Central memory CD4-positive, alpha-beta T cell (primary cell): ENCODE data around the gene MKI67.
"Not testable (repeated sequence)": the region's sequence is repeated elsewhere in the genome, so short reads cannot be mapped to it uniquely, and the experiment has no call there.

Experiments used
- DNase-seq: peaks from one replicate; pipeline ENCODE4 v3.0.0; 2022

The MKI67 gene

GRCh38 chr10:128102480-128103228 is 23.6 kb downstream of the MKI67 start:
- DNase-seq: no peak

DNA sequence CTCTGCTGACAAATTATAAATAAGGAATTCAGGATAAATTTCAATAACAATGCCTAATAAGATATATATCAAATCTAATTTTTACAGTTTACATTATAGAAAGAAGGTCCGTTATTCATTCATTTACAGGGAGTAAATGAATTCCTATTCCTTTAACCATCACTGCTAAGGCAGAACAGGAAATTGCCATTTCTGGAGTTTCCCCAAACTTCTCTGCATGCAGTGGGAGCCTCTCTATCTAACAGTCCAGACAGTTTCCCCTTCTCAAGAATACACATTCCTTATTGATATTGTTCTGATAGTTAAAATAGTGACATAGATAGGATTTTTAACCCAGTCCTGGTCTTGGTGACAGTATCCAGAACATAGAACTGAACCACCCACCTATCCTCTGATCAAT is 24.3 kb downstream of the MKI67 start:
- DNase-seq: no peak

GRCh38 chr10:128099901-128100300 is 26.3 kb downstream of the MKI67 start:
- DNase-seq: no peak

DNA sequence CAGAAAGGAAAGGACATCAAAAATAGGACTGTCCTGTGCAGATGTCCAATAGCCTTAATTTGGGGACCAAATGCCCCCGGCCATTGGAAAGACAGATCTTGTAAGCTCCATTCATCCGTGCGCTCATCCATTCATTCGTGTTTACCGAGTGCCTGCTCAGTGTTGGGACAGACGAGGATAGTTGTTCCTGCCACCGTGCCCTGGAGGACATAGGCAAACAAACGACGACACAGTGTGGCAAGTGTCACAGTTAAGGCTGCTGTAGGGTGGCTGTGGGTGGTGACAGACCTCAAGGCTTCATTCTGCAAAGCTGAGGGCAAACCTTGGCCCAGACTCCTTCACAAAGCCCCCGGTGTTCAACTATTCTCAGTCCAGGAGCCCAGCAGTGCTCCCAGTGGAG is 27.6 kb downstream of the MKI67 start:
- no peak for DNase-seq

DNA sequence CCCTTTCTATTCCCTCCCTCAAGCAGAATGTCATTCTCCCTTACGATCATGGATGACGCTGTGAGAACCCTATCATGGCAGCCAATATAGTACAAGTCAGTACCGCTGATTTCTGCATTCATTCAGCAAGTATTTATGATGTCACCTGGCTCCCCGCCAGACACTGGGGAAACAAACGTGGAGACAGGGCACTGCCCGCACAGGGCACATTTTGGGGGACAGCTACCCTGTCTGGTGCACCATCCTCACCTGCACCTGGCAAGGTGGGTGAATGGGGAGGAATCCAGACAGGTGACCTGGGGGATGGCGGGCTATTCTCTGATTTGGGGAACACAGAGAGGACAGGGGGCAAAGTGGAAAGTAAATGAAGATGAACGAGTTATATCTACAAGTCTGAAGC is 28.4 kb downstream of the MKI67 start:
- no peak for DNase-seq

GRCh38 chr10:128096486-128097199 is 29.6 kb downstream of the MKI67 start:
- DNase-seq: no peak

DNA sequence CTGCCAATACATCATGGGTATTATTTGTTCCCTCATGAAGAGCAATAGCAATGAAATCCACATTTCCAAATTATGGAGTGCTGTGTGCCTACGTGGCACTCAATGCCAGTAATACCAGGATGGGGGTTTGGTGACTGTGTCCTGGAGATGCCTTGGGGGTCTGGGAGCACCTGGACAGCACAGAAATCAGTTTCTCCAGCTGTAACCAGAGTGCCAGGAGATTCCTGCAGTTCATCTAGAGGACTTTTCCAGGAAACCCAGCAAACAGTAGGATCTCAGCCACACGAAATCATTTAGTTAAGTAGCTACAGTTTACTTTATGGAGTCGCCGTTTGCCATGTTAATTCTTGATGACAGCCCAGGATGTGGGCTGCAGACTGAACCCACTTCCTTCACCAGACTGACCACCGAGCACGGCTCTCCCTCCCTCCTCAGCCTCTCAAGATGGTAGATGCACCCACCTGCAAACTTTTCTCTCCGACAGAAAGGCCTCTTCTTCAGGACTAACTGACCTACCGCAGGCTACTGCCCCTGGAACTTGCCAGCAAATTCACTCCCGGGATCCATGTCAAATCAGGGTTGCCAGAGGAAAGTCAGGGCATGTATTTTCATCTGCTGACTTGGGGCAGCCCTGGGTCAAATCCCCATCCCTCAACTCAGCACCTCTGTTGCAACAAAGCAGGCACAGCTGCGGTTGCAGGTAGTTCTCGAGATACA is 30.3 kb downstream of the MKI67 start:
- DNase-seq: no peak

DNA sequence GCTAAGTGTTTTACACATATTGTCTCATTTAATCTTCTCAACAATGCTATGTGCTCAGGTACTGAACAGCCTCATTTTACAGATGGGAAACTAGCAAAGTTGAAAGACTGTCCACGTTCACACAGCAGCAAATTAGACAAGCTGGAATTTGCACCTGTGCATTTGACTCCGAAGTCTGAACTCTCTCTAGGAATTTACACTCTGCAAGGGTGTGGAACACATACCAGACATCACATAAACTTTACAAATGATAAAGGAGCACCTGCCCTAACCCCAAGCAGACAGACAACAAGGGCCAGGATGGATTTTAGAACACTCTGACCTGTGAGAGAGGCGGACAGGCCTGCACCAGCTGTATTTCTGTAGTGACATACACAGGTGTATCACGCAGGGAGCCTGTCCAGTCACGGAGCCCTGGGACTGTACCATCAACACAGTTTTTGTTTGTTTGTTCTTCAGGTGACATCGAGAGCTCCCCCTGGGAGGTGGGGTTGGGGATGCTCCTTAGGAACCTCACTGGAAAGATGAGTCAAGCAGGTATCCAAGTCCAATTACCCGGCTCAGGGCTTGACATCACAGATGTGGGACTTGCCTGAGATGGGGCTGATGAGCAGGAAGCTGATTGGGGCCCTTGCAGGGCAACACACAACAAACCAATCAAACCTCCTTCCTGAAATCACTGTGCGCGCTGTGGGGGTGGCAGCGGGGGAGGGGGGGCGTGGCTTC is 31.0 kb downstream of the MKI67 start:
- DNase-seq: peak; percentile 37

DNA sequence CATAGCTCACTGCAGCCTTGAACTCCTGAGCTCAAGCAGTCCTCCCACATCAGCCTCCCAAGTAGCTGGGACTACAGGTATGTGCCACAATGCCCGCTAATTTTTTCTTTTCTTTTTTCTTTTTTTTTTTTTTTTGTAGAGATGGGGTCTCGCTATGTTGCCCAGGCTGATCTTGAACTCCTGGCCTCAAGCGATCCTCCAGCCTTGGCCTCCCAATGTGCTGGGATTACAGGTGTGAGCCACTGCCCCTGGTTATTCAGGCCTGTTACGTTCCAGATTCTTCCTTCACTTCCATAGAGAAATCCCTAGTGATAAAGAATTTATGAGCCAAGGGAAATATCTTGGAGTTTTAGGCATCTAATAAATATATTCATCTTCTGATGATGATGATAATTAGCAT is 31.6 kb downstream of the MKI67 start:
- not testable (repeated sequence) for DNase-seq

DNA sequence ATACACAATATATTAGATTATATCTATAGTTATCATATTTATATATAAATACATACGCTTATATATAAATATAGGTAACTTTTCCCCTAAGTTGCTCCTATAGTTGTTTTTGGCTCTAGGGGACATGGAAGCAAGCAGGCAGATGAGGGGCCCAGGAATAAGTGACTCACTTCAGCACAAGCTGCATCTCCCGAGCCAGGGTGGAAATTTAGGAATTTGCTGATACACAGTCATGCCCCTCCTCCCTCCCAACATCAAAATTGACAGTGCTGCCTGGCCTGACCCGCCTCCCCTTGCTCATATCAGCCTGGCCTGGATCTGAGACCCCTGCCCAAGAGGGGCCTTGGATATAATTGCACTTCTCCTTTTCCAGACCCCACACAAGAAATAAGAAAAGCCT is 33.8 kb downstream of the MKI67 start:
- no peak for DNase-seq

DNA sequence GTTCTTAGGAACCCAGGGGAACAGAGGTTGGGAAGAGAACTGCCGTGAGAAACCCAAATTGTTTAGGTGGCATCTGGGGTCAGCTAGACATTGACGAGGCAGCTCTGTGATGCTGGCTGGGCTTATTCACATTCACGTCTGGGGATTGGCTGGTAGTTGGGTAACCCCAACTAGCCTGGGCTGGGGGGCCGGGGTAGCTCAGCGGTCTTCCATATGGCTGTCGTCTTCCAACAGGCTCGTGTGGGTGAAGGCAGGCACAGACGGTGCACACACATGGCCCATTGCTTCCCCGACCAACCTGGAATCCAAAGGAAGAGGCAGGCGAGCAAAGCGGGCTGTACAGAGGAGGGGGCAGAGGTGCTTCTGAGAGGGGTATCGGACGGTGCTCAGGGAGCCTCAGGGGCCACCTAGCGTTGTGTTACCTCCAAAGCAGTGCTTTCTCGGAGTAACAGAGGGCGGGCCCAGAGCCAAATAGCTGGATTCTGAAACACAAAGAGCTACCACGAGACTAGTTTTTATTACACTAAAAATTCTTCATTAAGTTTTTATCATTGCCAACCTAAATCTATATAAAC is 34.5 kb downstream of the MKI67 start:
- DNase-seq: no peak

DNA sequence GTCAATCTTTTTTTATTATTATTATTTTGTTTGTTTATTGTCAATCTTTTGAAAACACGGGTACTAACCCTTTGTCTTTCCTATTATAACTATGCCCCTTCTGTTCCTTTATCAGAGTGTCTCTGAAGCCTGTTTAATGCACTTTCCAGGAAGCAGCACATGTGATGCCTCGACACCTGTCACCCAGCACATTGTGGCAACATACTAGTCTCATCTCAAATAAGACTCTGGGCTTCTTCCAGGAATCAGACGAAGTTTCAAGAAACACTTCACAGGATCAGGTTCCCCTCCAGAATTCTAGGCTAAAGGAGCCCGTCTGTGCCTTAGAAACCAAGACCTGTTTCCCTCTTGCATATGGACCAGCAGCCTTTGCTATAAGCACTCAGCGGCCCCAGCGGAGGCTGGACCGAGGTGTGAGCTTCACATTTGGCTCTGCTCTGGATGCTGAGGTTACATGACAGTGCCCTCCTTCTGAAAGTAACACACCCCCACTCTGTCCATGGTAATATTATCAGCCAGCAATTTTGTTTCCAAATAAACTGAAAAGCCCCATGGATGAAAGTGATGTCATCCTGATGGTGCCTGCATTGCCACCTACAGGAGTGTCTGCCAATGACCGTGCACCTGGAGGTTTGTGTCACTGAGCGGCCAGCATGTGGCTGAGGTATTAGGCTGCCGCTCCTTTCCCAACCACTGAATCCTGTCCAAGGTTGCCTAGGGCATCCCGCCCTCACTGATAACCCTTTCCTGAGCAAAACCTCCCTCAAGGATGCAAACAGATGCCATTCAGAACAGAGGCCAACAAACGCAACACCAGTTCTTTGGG is 38.1 kb downstream of the MKI67 start:
- DNase-seq: no peak

- DNase-seq: no peak
These were observed 38.9 kb downstream of the MKI67 start for GRCh38 chr10:128087146-128087883.

DNA sequence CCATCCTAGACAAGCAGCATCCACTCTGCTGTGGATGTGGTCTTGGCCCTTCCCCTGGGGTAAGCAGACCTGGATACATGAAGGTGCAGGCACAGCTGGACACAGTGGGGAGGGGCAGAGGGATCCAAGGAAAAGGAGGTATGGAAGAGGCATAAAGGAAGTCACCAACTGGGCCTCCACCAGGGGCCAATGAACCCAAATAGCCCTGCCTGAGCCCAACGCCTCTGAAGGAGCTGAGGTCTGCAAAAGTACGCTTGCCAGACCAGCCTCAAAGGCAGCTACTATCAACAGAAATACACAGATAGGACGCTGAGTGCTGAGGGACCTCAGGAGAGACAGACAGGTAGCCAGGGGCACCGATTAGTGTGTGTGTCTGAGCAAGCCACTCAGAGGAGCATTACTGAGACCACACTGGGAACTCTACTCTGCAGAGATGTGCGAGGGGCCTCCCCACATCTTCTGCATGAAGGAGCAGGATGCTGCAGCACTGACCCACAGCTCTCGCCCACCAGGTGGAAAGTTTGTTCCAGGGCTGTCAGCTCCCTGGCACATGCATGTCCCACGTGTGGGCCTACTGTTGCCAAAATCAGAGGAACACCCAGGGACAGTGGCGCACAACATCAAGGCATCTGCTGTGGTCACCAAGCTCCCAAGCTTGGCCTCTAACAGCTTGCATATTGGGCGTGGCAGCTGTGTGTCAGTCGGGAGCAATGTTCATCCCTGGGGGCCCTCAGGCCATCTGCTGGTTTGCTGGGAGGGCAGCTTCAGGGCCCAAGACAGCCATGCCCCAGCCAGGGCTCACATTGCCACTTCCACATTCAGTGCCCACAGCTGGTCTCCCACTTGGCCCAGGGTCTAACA is 40.0 kb downstream of the MKI67 start:
- DNase-seq: no peak

DNA sequence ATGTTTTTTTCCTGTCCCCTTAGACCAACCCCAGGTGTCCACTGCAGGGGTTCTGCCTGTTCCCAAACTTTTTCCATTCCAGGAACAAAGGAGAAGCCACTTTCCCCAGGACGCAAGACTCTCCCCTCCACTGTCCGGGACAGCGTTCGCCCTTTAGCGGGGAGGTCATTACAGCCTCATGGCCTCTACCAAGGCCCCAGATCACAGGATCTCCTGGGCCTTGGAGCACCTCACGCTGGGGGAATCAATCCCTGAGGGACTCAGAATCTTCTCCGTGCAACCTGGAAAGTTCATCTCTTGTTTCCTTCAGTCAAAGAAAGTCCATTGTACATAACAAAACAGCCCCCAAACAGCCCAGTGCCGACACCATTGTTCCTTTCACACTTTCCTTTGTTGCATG is 41.2 kb downstream of the MKI67 start:
- DNase-seq: no peak

DNA sequence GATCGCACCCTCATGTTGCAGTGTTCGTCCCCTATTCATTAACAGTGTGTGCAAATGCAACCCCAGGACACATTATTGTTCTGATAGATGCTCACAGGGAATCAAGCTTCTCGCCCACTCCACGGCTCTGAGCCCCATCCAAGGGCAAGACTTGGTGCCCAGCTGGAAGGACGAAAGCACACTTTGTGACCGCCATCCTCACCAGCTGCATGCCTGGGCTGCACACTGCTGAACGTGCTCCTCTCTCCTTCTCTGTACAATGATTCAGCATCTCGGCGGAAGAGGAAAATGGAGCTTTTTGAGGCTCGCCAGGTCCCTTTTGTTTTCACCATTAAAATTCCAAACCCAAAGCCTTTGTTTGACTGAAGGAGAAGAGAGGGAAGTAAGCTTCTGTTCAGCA is 41.9 kb downstream of the MKI67 start:
- DNase-seq: no peak

GRCh38 chr10:128083191-128083895 is 42.9 kb downstream of the MKI67 start:
- DNase-seq: no peak

DNA sequence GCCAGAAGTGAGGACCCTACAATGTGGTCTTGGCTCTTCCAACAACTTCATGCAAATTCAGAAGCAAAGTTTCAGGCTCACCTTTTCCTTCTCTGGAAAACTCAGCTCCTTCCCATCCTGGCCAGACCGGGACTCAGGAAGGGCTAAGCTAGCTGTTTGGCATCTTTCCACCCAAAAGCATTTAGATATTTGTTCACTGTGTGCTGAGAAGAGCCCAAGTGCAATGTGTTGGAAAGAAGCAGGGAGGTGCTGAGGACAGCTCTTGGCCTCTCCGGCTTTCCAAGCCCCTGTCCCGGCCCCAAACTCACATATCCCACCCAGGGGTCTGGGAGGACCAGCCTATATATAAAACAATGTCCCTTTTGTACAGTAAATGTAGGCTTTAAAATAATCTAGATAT is 44.5 kb downstream of the MKI67 start:
- no peak for DNase-seq

DNA sequence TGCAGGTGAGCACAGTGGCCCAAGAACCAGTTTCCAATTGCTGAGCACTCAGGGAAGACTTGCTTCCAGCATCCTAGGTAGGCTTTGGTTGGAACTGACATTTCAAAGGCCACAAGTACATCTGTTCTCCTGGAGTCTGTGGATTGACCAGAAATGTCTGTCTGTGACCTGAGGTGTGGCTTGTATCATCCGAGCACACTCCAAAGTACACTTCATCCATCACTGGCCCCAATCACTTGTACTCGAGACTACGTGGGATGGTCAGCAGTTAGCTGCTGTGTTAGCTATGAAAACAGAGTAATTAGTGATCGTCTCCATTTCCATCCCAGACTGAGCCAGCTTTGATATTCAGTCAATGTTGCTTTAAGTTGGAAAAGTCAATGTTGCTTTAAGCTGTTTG is 45.0 kb downstream of the MKI67 start:
- DNase-seq: no peak

DNA sequence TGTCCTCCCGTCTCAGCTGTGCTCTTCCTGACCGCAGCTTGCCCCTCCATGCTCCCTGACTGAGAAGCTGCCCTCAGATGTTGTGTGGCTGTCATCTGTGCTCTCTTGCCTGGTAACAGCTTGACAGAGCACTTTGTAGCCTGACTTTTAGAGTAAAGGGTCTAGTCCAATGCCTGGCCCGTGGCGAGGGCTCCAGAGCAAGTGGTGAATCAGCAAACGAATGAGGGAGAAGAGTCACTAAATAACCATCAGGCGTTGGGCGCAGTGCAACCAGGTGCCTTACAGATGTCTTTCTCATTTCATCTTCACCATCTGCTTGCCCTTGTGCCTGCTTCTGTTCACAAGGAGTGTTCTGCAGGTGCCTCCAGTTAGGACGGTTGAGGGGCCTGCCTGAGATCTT is 45.6 kb downstream of the MKI67 start:
- DNase-seq: no peak
